SKM-1 treated with dmso at 0.1 percent for 144 hours (cell line): ENCODE results near the gene BCAS4.
"Not testable (repeated sequence)": the region's sequence is repeated elsewhere in the genome, so short reads cannot be mapped to it uniquely, and the experiment has no call there.

Experiments
- DNase-seq: peaks from one replicate; lab custom pipeline; 2025; ENCODE audit not compliant: unreplicated experiment; lab: John Stamatoyannopoulos, UW

BCAS4 gene

DNA sequence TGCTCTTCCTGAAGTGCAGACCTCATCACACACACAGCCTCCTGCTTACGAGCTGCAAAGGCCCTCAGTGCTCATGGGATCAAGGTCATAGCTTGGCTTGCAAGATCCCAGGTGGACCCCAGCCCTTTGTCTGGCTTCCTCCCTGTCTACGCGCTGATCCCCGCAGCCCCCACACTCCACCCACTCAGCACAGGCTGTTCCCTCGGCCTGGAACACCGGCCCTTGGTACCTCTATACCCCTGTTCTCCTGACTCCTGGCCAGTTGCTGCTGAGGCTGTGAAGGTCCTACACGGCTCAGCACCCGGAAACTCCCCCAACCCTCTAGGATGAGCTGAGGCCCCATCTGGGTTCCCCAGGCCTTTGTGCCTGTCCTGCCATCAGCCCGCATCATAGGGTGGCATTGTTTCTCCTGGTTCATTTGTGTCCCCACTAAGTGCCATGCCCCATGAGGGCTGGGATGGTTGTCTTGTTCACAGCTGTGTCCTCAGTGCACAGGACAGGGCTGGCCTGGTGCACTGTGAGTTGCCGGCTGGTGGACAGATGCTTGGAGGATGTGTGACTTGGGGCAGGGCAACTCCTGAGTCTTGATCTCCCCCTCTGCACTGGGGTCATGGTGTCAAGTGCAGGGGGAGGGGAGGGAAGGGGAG, 79.4 kb downstream of the BCAS4 start:
- DNase-seq, result no peak

DNA sequence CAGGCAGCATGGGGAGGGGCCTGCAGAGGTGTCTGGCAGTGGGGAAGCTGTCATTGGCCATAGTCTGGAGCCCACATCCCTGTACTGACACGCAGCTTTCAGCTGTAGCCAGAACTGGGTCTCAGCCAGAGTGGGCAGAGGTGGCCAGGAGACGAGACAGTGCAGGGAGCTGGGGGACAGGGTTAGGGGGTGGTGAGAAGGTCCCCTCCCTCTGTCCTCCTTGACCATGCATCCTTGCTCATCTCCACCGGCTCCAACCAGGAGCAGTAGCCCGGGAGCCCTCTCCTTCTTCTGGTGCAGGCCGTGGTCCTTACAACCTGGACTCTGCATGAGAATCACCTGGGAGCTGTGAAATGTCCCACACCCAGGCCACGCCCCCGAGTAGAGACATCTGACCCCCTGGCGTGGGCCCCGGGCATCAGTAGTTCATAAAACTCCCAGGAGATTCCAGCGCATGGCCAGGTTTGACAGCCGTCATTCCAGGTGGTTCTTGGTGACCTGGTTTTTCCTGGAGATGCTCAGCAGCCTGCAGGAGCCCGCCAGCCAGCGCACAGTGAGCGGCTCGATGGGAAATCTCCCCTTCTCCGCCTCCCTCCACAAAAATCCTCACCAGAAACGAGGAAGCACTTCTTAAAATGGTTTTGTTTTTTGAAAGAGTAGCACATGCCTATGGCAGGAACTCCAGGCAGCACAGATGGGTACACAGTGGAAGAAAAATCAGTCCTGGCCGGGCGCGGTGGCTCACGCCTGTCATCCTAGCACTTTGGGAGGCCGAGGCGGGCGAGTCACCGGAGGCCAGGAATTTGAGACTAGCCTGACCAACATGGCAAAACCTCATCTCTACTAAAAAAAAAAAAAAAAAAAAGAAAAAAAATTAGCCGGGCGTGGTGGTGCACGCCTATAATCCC, 80.2 kb downstream of the BCAS4 start:
- no peak for DNase-seq

DNA sequence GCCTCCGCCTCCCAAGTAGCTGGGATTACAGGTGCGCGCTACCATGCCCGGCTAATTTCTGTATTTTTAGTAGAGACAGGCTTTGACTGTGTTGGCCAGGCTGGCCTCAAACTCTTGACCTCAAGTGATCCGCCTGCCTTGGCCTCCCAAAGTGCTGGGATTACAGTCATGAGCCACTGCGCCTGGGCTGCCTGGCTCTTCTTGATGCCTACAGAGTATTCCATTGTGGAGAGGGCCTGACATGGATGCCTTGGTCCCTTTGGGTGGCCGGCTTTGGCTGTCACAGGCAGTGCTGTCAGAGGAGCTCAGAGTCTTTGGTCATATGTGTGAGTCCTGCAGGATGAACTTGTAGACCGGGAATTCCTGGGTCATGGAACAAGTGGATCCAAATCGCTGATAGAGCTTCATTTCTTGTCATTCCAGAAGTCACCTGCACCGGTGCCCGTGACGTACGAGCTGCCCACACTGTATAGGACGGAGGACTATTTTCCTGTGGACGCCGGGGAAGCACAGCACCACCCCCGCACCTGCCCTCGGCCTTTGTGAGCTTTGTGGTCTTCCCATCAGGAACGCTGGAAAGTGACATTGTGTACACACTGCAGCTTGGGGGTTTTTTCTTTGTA, 81.3 kb downstream of the BCAS4 start:
- no peak for DNase-seq

DNA sequence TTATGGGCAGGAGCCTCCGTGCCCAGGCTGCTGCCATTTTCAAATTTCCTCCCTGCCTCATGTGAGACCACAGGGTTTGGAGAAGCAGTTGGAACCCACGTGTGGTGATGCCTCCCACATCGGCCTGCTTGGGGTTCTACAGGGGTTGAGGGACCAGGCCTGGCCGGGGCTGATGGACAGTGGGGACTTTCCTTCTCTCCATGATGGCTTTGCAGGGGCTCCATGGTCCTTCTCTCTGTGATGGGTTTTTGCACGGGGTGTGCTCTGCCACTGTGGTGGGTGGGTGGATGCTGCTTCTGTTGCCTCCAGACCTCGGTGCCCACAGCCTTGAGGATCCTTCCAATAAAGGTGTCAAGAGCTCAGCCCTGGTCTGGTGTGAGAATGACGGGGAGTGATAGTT, 82.0 kb downstream of the BCAS4 start:
- no peak for DNase-seq

DNA sequence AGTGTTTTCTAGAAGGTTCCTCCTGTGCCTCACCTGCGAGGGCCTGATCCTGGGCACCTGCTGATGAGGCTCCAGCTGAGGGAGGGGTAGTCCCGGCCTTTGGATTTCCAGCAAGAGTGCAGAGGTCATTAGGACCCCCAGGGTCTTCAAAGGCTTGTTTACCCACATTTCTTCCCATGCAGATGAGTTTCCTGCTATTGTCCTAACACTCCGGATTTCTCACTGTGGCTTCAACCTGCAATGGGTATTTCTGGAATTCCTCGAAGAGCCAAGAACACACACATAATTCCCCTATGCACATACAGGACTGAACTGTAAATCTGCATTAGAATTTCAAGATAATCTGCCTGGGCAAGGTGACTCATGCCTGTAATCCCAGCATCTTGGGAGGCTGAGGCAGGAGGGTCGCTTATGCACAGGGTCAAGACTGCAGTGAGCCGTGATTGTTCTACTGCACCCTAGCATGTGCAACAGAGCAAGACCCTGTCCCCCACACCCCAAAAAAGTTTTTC, 82.4 kb downstream of the BCAS4 start:
- DNase-seq, result no peak

- no peak for DNase-seq
Observed at GRCh38 chr20:50879649-50880550, 85.0 kb downstream of the BCAS4 start.

DNA sequence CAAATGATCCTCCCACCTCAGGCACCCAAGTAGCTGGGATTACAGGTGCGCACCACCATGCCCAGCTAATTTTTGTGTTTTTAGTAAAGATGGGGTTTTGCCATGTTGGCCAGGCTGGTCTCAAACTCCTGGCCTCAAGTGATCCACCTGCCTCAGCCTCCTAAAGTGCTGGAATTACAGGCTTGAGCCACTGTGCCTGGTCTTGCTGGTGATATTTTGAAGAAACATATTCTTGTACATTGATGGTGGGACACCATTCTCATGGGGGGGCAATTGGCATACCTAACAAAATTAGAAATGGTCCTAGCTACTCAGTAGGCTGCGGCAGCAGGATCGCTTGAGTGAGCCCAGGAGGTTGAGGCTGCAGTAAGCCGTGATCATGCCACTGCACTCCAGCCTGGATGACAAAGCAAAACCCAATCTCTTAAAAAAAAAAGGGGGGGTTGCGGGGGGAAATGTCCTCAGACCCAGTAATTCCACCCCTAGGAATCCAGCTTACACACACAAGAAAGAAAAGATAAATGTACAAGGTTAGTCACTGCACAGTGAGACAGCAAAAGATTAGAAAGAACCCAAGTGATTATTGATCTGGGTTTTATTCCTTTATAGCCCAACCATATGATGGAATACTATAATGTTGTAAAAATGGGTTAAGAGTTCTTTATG, 87.0 kb downstream of the BCAS4 start:
- DNase-seq, result not testable (repeated sequence)

DNA sequence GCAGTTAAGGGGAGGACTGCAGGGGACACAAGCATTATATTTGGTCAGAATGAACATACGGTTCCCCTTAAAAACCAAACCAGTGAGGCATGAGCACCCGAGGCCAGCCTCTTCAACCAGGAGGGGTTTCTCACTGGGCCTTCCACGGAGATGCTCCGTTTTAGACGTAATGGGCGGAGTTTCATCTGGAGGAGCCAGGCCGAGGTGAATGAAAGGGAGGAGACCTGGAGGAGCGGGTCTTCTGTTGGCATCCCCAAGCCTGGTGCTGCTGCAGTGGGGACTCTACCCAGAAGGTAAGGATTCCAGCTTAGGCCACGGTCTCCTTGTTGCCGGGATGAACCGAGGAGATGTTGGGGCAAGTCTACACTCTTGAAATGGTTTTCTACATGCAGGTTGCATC, 89.0 kb downstream of the BCAS4 start:
- no peak for DNase-seq

GRCh38 chr20:50885068-50885467, 90.2 kb downstream of the BCAS4 start:
- DNase-seq, result no peak

GRCh38 chr20:50885781-50886180, 90.9 kb downstream of the BCAS4 start:
- no peak for DNase-seq

DNA sequence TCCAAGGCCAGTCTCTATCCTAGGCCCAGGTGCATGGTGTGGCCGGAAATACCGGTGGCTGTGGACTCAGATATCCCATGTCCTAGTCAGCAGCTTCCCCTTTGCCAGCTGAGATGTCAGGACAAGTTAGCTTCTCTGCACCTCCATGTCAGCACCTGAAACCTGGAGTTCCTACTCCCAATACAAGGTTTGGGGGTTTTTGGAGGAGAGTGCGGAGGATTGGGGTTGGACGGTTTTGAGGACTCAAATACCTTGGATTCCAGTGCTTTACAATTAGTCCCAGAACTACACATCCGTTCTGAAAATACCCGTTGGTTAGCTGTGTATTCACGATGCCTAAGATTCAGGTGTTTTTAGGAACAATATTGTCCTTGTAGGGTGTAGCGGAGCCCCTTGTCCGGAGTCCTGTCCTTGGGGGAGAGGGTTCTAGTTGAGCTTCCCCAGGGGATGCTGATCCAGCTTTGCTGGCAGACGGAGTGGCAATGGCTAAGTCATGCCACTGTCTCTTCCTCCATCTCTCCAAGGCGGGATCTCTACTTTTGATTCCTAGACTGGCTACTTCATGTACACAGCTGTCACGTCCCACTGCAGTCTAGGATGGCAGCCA, 91.4 kb downstream of the BCAS4 start:
- DNase-seq, result no peak

DNA sequence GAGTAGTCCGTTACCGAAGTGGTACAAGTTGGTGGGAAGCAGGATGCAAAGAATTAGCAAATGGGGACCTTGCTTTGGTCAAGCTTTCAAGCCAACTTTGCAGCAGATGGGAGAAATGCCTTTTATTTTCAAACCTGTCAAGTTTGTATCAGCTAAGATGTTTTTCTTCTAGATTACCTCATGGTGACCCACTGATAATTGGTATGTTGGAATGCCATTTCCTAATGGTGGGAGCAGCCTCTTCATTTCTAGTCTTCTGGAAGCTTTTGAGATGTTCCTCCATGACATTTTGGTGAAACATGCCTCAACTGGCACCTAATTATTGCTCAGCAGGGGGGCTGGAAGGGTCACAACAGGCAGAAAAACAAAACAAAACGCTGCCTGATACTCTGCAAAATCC, 92.7 kb downstream of the BCAS4 start:
- DNase-seq, result no peak

- DNase-seq, result no peak
Observed at GRCh38 chr20:50891138-50891537, 96.3 kb downstream of the BCAS4 start.

- no peak for DNase-seq
Observed at GRCh38 chr20:50892394-50892793, 97.5 kb downstream of the BCAS4 start.

DNA sequence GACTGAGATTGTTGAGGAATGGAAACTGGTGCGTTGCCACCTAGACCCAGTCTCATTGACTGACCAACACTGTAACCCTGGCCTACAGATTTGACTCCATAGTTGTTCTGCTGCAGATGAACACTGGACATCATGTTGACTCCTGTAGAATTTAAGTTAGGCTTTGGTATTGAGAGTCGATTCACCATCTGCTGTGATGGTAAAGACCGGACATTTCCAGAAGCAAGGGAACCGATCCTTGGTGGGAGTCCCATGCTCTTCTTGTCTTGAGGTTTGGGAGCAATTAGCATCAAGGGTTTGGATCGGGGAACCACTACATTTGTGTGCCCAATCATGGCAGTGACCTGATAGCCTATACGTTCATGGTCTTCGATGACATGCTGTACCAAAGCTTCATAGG, 98.8 kb downstream of the BCAS4 start:
- DNase-seq, result no peak

GRCh38 chr20:50895111-50895830, 100.4 kb downstream of the BCAS4 start:
- DNase-seq, result no peak

- DNase-seq, result no peak
Observed at GRCh38 chr20:50898475-50898874, 103.6 kb downstream of the BCAS4 start.

DNA sequence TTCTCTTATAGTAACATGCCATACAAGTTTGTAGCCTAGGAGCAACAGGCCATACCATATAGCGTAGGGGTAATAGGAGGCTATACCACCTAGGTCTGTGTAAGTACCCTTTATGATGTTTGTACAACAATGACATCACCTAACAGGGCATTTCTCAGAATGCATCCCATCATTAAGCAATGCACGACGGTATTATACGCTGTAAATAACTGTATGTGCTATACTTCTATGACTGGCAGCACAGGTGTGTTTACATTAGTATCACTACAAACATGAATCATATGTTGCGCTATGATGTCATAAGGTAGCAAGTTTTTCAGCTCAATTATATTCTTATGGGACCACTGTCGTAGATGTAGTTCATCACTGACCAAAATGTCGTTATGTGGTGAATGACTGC, 105.4 kb downstream of the BCAS4 start:
- no peak for DNase-seq

- DNase-seq, result no peak
Observed at GRCh38 chr20:50901301-50901700, 106.4 kb downstream of the BCAS4 start.
